ENCODE measurements around the gene SDS. TPM values are rescaled to one million over a fixed set of nuclear protein-coding genes. Genes with fewer than 3 reads are reported as not detected.
"Not testable (repeated sequence)": the region's sequence is repeated elsewhere in the genome, so short reads cannot be mapped to it uniquely, and the experiment has no call there.

Gene SDS
- total RNA-seq, 2 donors from 2014 or later: not detected

DNA sequence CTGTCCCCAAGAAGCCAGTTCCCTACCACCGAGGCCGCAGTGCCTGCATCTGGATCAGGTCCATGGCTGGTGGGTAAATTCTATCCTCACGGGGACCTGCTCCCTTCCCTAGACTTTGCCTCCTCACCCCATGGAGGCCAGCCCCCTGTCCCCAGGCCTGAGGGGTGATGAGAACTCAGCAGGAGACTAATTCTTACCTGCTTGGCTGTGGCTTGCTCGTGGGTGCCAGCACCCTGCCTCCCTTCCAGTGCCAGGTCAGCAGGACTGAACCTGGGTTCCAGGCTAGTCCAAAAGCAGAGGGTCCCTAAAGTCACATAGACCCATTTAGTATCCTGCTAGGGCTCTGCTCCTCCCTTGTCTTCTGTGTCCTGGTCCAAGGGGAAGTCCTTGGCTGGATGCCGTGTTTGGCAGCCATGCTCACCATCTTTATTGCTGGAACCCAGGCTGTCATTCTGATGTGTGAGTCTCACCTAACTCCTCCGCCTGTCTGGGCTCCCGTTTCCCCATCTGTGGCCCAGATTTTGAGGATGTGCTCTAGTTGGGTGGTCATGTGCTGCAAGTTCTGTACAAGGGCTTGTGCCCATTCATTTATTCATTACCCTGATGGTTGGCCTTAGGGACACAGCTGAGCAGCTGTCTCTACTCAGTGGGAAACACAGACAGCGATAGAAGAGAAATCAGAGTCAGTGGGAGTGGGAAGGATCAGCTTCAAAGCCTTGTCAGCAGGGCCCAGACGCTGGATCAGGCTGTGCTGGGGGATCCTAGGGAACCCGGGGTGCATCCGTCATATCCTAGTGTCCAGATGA, 44.4 kb downstream of the SDS start:
- peak overlapping the region; percentile 87 to 93 for H3K4me3 Mint-ChIP-seq
- H3K27me3 Mint-ChIP-seq (ENCODE audit: low read depth): no peaks in the 10 kb centered on the region
- peaks cover 0 to 1% of the 10 kb centered on the region in 2 donors for H3K36me3 Mint-ChIP-seq (ENCODE audit: insufficient read depth in 2 of 2)
- peak overlapping the region; percentile 75 for H3K27ac Mint-ChIP-seq
- ATAC-seq (replicated peaks in 1 of 2): no peak
- H3K9me3 Mint-ChIP-seq: no peaks in the 10 kb centered on the region
- H3K4me1 Mint-ChIP-seq (ENCODE audit: low read depth): peaks cover 15% of the 10 kb centered on the region
- DNase-seq: no peak

- H3K4me3 Mint-ChIP-seq: peak within 1 kb of the TSS; percentile 87 to 93
- peaks cover 15% of the 10 kb centered on the region for H3K4me1 Mint-ChIP-seq (ENCODE audit: low read depth)
- no peaks in the 10 kb centered on the region for H3K27me3 Mint-ChIP-seq (ENCODE audit: low read depth)
- ATAC-seq (replicated peaks in 1 of 2) (peak; percentile 96), DNase-seq (peak; percentile 93 to 95)
- no peaks in the 10 kb centered on the region for H3K9me3 Mint-ChIP-seq
- H3K27ac Mint-ChIP-seq: peak within 1 kb of the TSS; percentile 75
- peaks cover 0 to 1% of the 10 kb centered on the region in 2 donors for H3K36me3 Mint-ChIP-seq (ENCODE audit: insufficient read depth in 2 of 2)
Observed at GRCh38 chr12:113358381-113359132, 45.1 kb downstream of the SDS start, which contains the start of gene PLBD2. PLBD2 (plus strand) TSS chr12:113358587; CDS start chr12:113358601, 14 bp downstream.

DNA sequence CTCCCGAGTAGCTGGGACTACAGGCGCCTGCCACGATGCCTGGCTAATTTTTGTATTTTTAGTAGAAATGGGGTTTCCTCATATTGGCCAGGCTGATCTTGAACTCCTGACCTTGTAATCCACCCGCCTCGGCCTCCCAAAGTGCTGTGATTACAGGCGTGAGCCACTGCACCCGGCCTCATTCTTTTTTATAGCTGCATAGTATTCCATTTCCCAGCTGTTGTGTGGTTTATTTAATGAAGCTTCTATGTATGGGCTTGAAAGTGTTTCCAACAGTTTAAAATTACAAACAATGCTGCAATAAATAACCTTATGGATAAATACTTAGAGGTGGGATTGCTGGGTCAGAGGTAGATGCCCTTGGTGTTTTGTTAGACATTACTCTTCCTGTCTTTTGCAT, 49.5 kb downstream of the SDS start:
- not testable (repeated sequence) for H3K27me3 Mint-ChIP-seq (ENCODE audit: low read depth); H3K4me3 Mint-ChIP-seq; DNase-seq; ATAC-seq (replicated peaks in 1 of 2); H3K9me3 Mint-ChIP-seq; H3K4me1 Mint-ChIP-seq (ENCODE audit: low read depth); H3K36me3 Mint-ChIP-seq (ENCODE audit: insufficient read depth in 2 of 2); H3K27ac Mint-ChIP-seq

GRCh38 chr12:113351089-113351488, 52.6 kb downstream of the SDS start:
- Mint-ChIP-seq H3K4me3 (no peak overlapping the region), H3K4me1 (ENCODE audit: low read depth) (peaks cover 5% of the 10 kb centered on the region), H3K27me3 (ENCODE audit: low read depth) (peaks cover 9% of the 10 kb centered on the region), H3K36me3 (ENCODE audit: insufficient read depth in 2 of 2) (no peaks in the 10 kb centered on the region), H3K27ac (no peak overlapping the region), H3K9me3 (no peaks in the 10 kb centered on the region)
- ATAC-seq (replicated peaks in 1 of 2) (no peak), DNase-seq (no peak)

- Mint-ChIP-seq H3K27me3 (ENCODE audit: low read depth) (peaks cover 9% of the 10 kb centered on the region), H3K36me3 (ENCODE audit: insufficient read depth in 2 of 2) (no peaks in the 10 kb centered on the region), H3K4me1 (ENCODE audit: low read depth) (peaks cover 5% of the 10 kb centered on the region), H3K9me3 (no peaks in the 10 kb centered on the region), H3K4me3 (no peak overlapping the region), H3K27ac (no peak overlapping the region)
- DNase-seq: no peak
- no peak for ATAC-seq (replicated peaks in 1 of 2)
Observed at GRCh38 chr12:113348849-113349536, 54.7 kb downstream of the SDS start.

DNA sequence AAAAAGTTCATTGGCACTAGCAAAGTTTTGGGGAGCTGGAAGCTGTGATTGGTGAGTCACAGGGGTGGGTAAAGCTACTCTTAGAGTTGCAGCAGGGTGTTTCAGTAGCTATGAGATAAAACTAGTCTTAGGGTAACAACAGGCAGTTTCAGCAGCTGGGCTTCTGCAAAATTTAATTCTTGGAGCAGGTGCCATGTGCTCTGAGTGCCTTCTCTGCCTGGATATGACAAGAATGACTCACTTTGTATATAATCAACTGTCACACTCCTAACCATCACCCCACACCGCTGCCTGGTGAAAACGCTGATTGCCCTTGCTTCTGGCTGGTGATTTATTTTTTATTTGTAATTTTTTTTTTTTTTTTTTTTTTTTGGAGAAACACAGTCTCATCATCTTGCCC, 55.8 kb downstream of the SDS start:
- Mint-ChIP-seq H3K4me3 (no peak overlapping the region), H3K27me3 (ENCODE audit: low read depth) (peaks cover 8% of the 10 kb centered on the region), H3K4me1 (ENCODE audit: low read depth) (peaks cover 5% of the 10 kb centered on the region), H3K36me3 (ENCODE audit: insufficient read depth in 2 of 2) (no peaks in the 10 kb centered on the region), H3K27ac (no peak overlapping the region), H3K9me3 (no peaks in the 10 kb centered on the region)
- ATAC-seq (replicated peaks in 1 of 2) (no peak), DNase-seq (no peak)

GRCh38 chr12:113347107-113347506, 56.6 kb downstream of the SDS start:
- Mint-ChIP-seq H3K27ac (no peak overlapping the region), H3K9me3 (no peaks in the 10 kb centered on the region), H3K4me3 (no peak overlapping the region), H3K36me3 (ENCODE audit: insufficient read depth in 2 of 2) (no peaks in the 10 kb centered on the region), H3K4me1 (ENCODE audit: low read depth) (no peaks in the 10 kb centered on the region), H3K27me3 (ENCODE audit: low read depth) (no peaks in the 10 kb centered on the region)
- no peak for DNase-seq
- ATAC-seq (replicated peaks in 1 of 2): no peak

- H3K36me3 Mint-ChIP-seq (ENCODE audit: insufficient read depth in 2 of 2): no peaks in the 10 kb centered on the region
- DNase-seq (no peak), ATAC-seq (replicated peaks in 1 of 2) (no peak)
- H3K27ac Mint-ChIP-seq: no peak overlapping the region
- no peaks in the 10 kb centered on the region for H3K4me1 Mint-ChIP-seq (ENCODE audit: low read depth)
- no peak overlapping the region for H3K4me3 Mint-ChIP-seq
- no peaks in the 10 kb centered on the region for H3K27me3 Mint-ChIP-seq (ENCODE audit: low read depth)
- H3K9me3 Mint-ChIP-seq: no peaks in the 10 kb centered on the region
Observed at GRCh38 chr12:113346353-113346752, 57.3 kb downstream of the SDS start.

GRCh38 chr12:113345318-113345717, 58.4 kb downstream of the SDS start:
- no peaks in the 10 kb centered on the region for H3K4me1 Mint-ChIP-seq (ENCODE audit: low read depth)
- H3K27me3 Mint-ChIP-seq (ENCODE audit: low read depth): no peaks in the 10 kb centered on the region
- no peak overlapping the region for H3K4me3 Mint-ChIP-seq
- no peaks in the 10 kb centered on the region for H3K36me3 Mint-ChIP-seq (ENCODE audit: insufficient read depth in 2 of 2)
- ATAC-seq (replicated peaks in 1 of 2) (no peak), DNase-seq (no peak)
- H3K27ac Mint-ChIP-seq: no peak overlapping the region
- no peaks in the 10 kb centered on the region for H3K9me3 Mint-ChIP-seq

Other genes starting within 250 kb of the SDS start
- gene DDX54, start 218.4 kb downstream of the SDS start, total RNA-seq: 10 to 100 TPM; 81.4 to 82.7 TPM
- gene RITA1, start 218.2 kb downstream of the SDS start, total RNA-seq: 10 to 100 TPM; 21.3 to 25.1 TPM
- 10 to 100 TPM; 74.7 to 84.0 TPM for gene TPCN1, start 182.4 kb downstream of the SDS start, total RNA-seq
- 10 to 100 TPM; 25.9 to 27.4 TPM for gene SLC8B1, start 68.8 kb downstream of the SDS start, total RNA-seq
- 10 to 100 TPM; 13.2 to 14.7 TPM for gene PLBD2, start 45.3 kb downstream of the SDS start, total RNA-seq
- gene SDSL, start 18.5 kb upstream of the SDS start, total RNA-seq: 1 to 10 TPM in 1 of 2 donors, under 1 TPM in 1; 0.29 to 3.2 TPM
- under 1 TPM; 0.07 to 0.19 TPM for gene LHX5, start 68.0 kb upstream of the SDS start, total RNA-seq

All from activated T-cell treated with anti-CD3 and anti-CD28 coated beads, Interleukin-2, amount 50 U/mL, for 72 hours (primary cell).